AG04450 (cell line): ENCODE measurements around the gene SULT2A1. TPM values are rescaled to one million over a fixed set of nuclear protein-coding genes. Genes with fewer than 3 reads are reported as not detected.
"Not testable (repeated sequence)": the region's sequence is repeated elsewhere in the genome, so short reads cannot be mapped to it uniquely, and the experiment has no call there.

Experiments used
- CTCF ChIA-PET: fragments of 300-600, 350-600 bp; formaldehyde crosslinking; extraction: SDS; loops from one replicate; lab custom pipeline; 2022; ENCODE audit warnings: antibody characterized with exemption, inconsistent platforms; lab: Charles Lee
- POLR2A ChIA-PET: fragments of 350-600 bp; formaldehyde crosslinking; extraction: SDS; loops from one replicate; lab custom pipeline; 2021; ENCODE audit warnings: antibody characterized with exemption, inconsistent platforms; lab: Yijun Ruan, JAX
- DNase-seq: peaks from one replicate; pipeline ENCODE4 v3.0.0-alpha.2; 2011; ENCODE audit warnings: low read depth, low spot score
- H3K27ac ChIP-seq: one replicate; pipeline ENCODE4 v1.5.1; 2012; ENCODE audit warnings: low read depth, low read length, control low read depth
- H3K27me3 ChIP-seq: one replicate; pipeline ENCODE4 v1.6.0; 2012; ENCODE audit warnings: low read length; ENCODE audit not compliant: control insufficient read depth, insufficient read depth
- H3K4me3 ChIP-seq: 2 replicates; pipeline ENCODE4 v1.5.1; 2011; ENCODE audit warnings: mild to moderate bottlenecking, low read depth, low read length, control low read depth
- H3K9me3 ChIP-seq: 2 replicates; pipeline ENCODE4 v1.5.1; 2012; ENCODE audit warnings: low read length; ENCODE audit not compliant: control insufficient read depth, insufficient read depth
- polyA plus RNA-seq: library from polyadenylated mRNA; depleted of rRNA; stranded (reverse); fragments of >200 nt; gene quantifications from 2 replicates; pipeline ENCODE4 v1.2.3, GENCODE V29; 2011
- TF ChIP-seq, protein P1 (sequence below): IDR thresholded peaks from 2 replicates; pipeline ENCODE4 v1.5.1; 2011; ENCODE audit warnings: low read depth, low read length, control low read depth, inconsistent platforms

Gene SULT2A1
- polyA plus RNA-seq, 1 experiment, result not detected

DNA sequence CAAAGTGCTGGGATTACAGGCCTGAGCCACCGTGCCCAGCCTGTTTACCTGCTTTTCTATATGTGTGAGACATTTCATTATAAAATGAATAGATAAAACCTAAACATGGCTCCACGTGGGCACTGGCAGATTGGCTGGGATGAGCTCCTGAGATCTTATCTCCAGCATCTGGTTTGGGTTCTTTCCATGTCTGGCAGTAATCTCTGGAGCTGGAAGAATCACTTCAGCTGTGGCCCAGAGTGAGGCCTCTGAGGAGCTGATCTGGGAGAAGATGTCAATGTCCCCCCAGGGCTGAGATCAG is 5.5 kb upstream of the SULT2A1 start:
- H3K4me3 ChIP-seq, result no peak overlapping the region
- H3K27ac ChIP-seq, result no peak overlapping the region
- DNase-seq, result no peak
- ChIA-PET POLR2A (no interaction called here), CTCF (interaction anchor here (1.2 kb wide), 1 partner anchor 28 kb away, joined by 5 read pairs; no protein-coding TSS in a partner anchor)
- no peaks in the 10 kb centered on the region for H3K27me3 ChIP-seq
- 0 out of 2 replicates have a peak, but pooled peaks cover 3% of the 10 kb centered on the region for H3K9me3 ChIP-seq
- TF ChIP-seq, protein P1, sequence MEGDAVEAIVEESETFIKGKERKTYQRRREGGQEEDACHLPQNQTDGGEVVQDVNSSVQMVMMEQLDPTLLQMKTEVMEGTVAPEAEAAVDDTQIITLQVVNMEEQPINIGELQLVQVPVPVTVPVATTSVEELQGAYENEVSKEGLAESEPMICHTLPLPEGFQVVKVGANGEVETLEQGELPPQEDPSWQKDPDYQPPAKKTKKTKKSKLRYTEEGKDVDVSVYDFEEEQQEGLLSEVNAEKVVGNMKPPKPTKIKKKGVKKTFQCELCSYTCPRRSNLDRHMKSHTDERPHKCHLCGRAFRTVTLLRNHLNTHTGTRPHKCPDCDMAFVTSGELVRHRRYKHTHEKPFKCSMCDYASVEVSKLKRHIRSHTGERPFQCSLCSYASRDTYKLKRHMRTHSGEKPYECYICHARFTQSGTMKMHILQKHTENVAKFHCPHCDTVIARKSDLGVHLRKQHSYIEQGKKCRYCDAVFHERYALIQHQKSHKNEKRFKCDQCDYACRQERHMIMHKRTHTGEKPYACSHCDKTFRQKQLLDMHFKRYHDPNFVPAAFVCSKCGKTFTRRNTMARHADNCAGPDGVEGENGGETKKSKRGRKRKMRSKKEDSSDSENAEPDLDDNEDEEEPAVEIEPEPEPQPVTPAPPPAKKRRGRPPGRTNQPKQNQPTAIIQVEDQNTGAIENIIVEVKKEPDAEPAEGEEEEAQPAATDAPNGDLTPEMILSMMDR, result no peak

DNA sequence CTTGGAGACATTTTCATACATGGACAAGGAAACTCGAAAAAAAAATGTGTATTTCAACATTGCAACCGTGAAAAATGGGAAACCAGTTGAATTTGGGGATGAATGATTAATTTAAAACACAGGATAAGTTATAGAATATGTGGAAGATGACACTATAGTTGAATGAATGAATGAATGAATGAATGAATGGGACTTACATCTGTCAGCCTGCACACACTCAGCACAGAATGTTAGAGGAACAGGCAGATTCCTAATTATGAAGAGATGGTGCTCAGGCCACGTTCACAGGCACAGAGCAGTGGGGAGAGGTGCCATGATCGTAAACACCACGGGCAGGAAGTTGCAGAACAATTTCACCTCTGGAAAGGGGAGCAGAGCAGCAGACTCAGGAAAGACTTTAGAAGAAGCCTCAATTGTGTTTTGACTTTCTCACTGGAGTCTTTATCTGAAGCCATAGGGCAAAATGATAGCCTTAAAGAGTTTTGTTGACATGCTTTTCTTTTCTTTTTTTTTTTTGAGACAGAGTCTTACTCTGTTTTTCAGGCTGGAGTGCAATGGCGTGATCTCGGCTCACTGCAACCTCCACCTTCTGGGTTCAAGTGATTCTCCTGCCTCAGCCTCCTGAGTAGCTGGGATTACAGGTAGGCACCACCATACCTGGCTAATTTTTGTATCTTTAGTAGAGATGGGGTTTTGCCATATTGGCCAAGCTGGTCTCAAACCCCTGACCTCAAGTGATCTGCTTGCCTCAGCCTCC is 4.9 kb upstream of the SULT2A1 start:
- Histone ChIP-seq H3K27ac (no peak overlapping the region), H3K4me3 (no peak overlapping the region), H3K27me3 (no peaks in the 10 kb centered on the region), H3K9me3 (0 out of 2 replicates have a peak, but pooled peaks cover 3% of the 10 kb centered on the region)
- POLR2A ChIA-PET, result no interaction called here
- TF ChIP-seq, protein P1, result no peak
- no peak for DNase-seq
- CTCF ChIA-PET, result interaction anchor here (1.2 kb wide), 1 partner anchor 27 kb away, joined by 5 read pairs; no protein-coding TSS in a partner anchor

DNA sequence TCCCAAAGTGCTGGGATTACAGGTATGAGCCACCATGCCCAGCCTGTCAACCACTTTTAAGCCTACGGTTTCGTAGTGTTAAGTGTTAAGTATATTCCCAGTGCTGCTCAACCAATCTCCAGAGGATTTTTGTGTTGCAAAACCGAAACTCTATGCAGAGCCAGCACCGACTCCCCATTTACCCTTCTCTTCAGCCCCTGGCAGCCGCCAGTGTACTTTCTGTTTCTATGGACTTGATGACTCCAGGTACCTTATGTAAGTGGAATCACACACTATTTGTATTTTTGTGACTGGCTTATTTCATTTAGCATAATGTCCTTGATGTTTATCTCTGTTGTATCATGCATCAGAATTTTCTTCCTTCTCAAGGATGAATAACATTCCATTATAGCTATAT is 1.1 kb downstream of the SULT2A1 start:
- POLR2A ChIA-PET, result interaction anchor here (0.6 kb wide), 1 partner anchor 211 kb away, joined by 3 read pairs; no protein-coding TSS in a partner anchor
- CTCF ChIA-PET, result no interaction called here
- TF ChIP-seq, protein P1, result no peak
- Histone ChIP-seq H3K27me3 (peaks cover 4% of the 10 kb centered on the region), H3K27ac (no peak overlapping the region), H3K4me3 (no peak overlapping the region), H3K9me3 (no peaks in the 10 kb centered on the region)
- DNase-seq, result no peak

DNA sequence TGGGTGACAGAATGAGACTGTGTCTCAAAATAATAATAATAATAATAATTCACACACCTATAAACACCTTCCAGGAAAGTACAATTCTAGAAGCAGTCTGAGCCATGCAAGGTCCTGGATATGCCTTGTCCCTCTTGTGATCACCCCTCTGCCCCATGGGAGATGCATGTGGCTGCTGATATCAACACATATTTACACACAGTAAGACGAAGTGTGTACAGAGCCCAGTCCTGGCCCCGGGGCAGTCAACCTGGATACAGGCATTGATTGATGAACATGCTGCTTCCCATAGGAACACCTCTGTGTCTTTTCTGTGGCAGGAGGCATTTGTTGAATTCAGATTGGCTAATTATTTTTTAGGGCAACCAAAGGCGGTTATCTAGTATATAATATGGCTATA is 3.2 kb downstream of the SULT2A1 start:
- peaks cover 4% of the 10 kb centered on the region for H3K27me3 ChIP-seq
- H3K9me3 ChIP-seq, result no peaks in the 10 kb centered on the region
- no peak overlapping the region for H3K27ac ChIP-seq
- TF ChIP-seq, protein P1, result no peak
- H3K4me3 ChIP-seq, result no peak overlapping the region
- ChIA-PET CTCF (interaction anchor here (1.2 kb wide), 1 partner anchor 14 kb away, joined by 3 read pairs; no protein-coding TSS in a partner anchor), POLR2A (no interaction called here)
- DNase-seq, result no peak

DNA sequence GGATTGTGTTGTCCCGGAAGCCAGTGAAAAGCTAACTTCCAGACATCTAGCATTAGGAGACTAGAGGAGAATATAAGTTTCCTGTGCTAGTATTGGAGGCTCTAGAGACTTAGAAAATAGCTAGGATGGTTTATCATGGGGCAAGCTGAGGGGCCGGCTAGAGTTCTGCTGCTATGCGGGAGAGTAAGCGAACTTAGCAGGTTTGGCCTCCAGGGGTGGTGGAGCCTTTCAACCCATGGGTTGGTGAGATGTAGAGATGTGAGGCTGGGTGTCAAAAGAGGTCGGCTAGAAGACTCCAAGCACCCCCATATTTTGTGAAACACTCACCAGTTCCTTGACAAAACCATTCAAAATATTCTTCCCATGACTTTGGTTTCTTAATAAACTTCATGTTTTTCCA is 4.4 kb downstream of the SULT2A1 start:
- ChIA-PET POLR2A (no interaction called here), CTCF (interaction anchor here (1.2 kb wide), 2 partner anchors 13 to 18 kb away, joined by 3 to 5 read pairs; no protein-coding TSS in a partner anchor)
- H3K4me3 ChIP-seq, result no peak overlapping the region
- peaks cover 4% of the 10 kb centered on the region for H3K27me3 ChIP-seq
- H3K27ac ChIP-seq, result no peak overlapping the region
- DNase-seq, result no peak
- TF ChIP-seq, protein P1, result no peak
- no peaks in the 10 kb centered on the region for H3K9me3 ChIP-seq

DNA sequence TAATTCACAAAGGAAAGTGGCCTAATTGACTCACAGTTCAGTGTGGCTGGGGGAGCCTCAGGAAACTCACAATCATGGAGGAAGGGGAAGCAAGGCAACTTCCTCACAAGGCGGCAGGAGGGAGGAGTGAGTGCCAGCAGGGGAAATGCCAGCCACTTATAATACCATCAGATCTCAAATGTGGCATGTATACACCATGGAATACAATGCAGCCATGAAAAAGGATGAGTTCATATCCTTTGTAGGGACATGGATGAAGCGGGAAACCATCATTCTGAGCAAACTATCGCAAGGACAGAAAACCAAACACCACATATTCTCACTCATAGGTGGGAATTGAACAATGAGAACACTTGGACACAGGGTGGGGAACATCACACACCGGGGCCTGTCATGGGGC is 6.7 kb downstream of the SULT2A1 start:
- CTCF ChIA-PET, H3K27ac ChIP-seq, POLR2A ChIA-PET, H3K4me3 ChIP-seq, H3K9me3 ChIP-seq, DNase-seq, H3K27me3 ChIP-seq: not testable (repeated sequence)
